HEK293T (cell line): ENCODE measurements around the gene DIP2A.
"Not testable (repeated sequence)": the region's sequence is repeated elsewhere in the genome, so short reads cannot be mapped to it uniquely, and the experiment has no call there.

Experiments
- ARNT ChIP-seq: fragments of 450-650 bp; IDR thresholded peaks from 2 replicates; pipeline ENCODE4 v1.6.1; 2017; ENCODE audit warnings: mild to moderate bottlenecking
- BHLHE40 ChIP-seq: fragments of 450-650 bp; IDR thresholded peaks from 2 replicates; pipeline ENCODE4 v1.6.1; 2016; ENCODE audit warnings: mild to moderate bottlenecking, moderate library complexity, borderline replicate concordance
- ELF4 ChIP-seq: fragments of 450-650 bp; IDR thresholded peaks from 2 replicates; pipeline ENCODE4 v1.6.1; 2017; ENCODE audit warnings: antibody characterized with exemption
- FOXM1 ChIP-seq: fragments of 450-650 bp; IDR thresholded peaks from 2 replicates; pipeline ENCODE4 v1.6.1; 2017; ENCODE audit warnings: mild to moderate bottlenecking, borderline replicate concordance
- NFRKB ChIP-seq: fragments of 450-650 bp; IDR thresholded peaks from 2 replicates; pipeline ENCODE4 v1.6.1; 2016; ENCODE audit warnings: mild to moderate bottlenecking, moderate library complexity
- SP1 ChIP-seq: fragments of 450-650 bp; IDR thresholded peaks from 2 replicates; pipeline ENCODE4 v1.6.1; 2017
- SUZ12 ChIP-seq: fragments of 450-650 bp; IDR thresholded peaks from 2 replicates; pipeline ENCODE4 v1.6.1; 2016; ENCODE audit warnings: mild to moderate bottlenecking
- ZNF384 ChIP-seq: fragments of 450-650 bp; IDR thresholded peaks from 2 replicates; pipeline ENCODE4 v1.6.1; 2016
- TF ChIP-seq, protein P1 (sequence below): fragments of 450-650 bp; IDR thresholded peaks from 2 replicates; pipeline ENCODE4 v1.6.1; 2016

DNA sequence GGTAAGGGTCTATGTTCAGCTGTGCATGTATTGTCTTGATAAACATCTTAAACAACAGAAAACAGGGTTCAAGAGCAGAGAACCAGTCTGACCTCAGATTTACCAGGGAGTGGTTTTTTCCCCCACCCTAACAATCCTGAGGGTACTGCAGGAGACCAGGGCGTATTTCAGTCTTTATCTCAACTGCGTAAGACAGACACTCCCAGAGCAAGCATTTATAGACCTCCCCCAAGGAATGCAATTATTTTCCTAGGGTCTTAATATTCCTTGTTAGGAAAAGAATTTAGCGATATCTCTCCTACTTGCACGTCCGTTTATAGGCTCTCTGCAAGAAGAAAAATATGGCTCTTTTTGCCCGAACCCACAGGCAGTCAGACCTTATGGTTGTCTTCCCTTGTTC, 9.8 kb upstream of the DIP2A start:
- not testable (repeated sequence) for TF ChIP-seq ELF4, FOXM1, SP1, ZNF384, ARNT, SUZ12, BHLHE40, NFRKB
- TF ChIP-seq, protein P1, sequence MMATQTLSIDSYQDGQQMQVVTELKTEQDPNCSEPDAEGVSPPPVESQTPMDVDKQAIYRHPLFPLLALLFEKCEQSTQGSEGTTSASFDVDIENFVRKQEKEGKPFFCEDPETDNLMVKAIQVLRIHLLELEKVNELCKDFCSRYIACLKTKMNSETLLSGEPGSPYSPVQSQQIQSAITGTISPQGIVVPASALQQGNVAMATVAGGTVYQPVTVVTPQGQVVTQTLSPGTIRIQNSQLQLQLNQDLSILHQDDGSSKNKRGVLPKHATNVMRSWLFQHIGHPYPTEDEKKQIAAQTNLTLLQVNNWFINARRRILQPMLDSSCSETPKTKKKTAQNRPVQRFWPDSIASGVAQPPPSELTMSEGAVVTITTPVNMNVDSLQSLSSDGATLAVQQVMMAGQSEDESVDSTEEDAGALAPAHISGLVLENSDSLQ = not testable (repeated sequence)
